ENCODE results near the gene SLC25A48. TPM values are rescaled to one million over a fixed set of nuclear protein-coding genes. Genes with fewer than 3 reads are reported as not detected.

Gene SLC25A48
- total and polyA plus RNA-seq, 2 of the 4 experiments (the other 2 are of a cell fraction) = not detected

GRCh38 chr5:135814316-135814715 lies 20.1 kb upstream of the SLC25A48 start:
- ATAC-seq (ENCODE audit: low read depth) (no peak), DNase-seq (no peak)
- Histone ChIP-seq H2AK9ac (replicated peaks; ENCODE audit: low read depth, low read length, poor library complexity) (no peak overlapping the region), H4K8ac (ENCODE audit: low read depth in 2 of 2, low read length in 2 of 2) (no peak overlapping the region), H2AFZ (replicated peaks; ENCODE audit: low read length, poor library complexity) (no peak overlapping the region), H3K9me1 (ENCODE audit: insufficient read depth, low read length) (no peaks in the 10 kb centered on the region), H3K56ac (ENCODE audit: extremely low read depth, insufficient read depth, low read length) (no peak overlapping the region), H3K4me1 (ENCODE audit: control insufficient read depth, insufficient read depth, low read length) (no peaks in the 10 kb centered on the region), H3K27ac (ENCODE audit: insufficient read depth, low read length) (no peak overlapping the region), H3K4me2 (ENCODE audit: low read depth, low read length) (no peak overlapping the region), H2BK15ac (ENCODE audit: low read depth, low read length) (no peak overlapping the region), H3K14ac (replicated peaks; ENCODE audit: low read depth, low read length) (no peak overlapping the region), H2BK5ac (ENCODE audit: low read depth, low read length, poor library complexity, severe bottlenecking) (no peak overlapping the region), H2AK5ac (ENCODE audit: low read depth, low read length) (no peak overlapping the region), H3K23ac (ENCODE audit: low read depth, low read length) (no peak overlapping the region), H4K91ac (ENCODE audit: insufficient read depth, low read depth, low read length) (no peak overlapping the region), H4K5ac (ENCODE audit: low read depth, low read length) (no peak overlapping the region), H2BK20ac (ENCODE audit: low read depth, low read length) (no peak overlapping the region), H3K18ac (ENCODE audit: low read depth, low read length) (no peak overlapping the region), H3K9me3 (ENCODE audit: control insufficient read depth, insufficient read depth, low read length) (no peaks in the 10 kb centered on the region), H3K4me3 (ENCODE audit: insufficient read depth, low read depth, low read length) (no peak overlapping the region), H2BK120ac (ENCODE audit: low read depth, low read length) (no peak overlapping the region), H3K9ac (ENCODE audit: low read depth, low read length) (no peak overlapping the region), H3K36me3 (ENCODE audit: control insufficient read depth, insufficient read depth, low read length) (no peaks in the 10 kb centered on the region), H4K20me1 (ENCODE audit: insufficient read depth, low read length) (no peaks in the 10 kb centered on the region), H3K4ac (ENCODE audit: low read depth, low read length) (no peak overlapping the region), H3K27me3 (ENCODE audit: control insufficient read depth, insufficient read depth, low read length) (peaks cover 3% of the 10 kb centered on the region; the same call in 1 of the 2 replicates), H3K79me1 (ENCODE audit: low read depth in 1 of 2, low read length in 2 of 2) (no peaks in the 10 kb centered on the region)
- WGBS, 2 experiments (ENCODE audit: extremely low coverage in 2 of 2, insufficient read length in 1 of 2) = no CpG with 5 or more reads among the region's 3 CpGs
- dilution Hi-C loops (cut with HindIII; ENCODE audit: low sequenced_read_pairs, unreplicated experiment) = no loop called here
- in situ Hi-C loops (cut with MboI; ENCODE audit: low sequenced_read_pairs) = no loop called here
- ChIA-PET POLR2A (ENCODE audit: unreplicated experiment) (no interaction called here), CTCF (no interaction called here)
- intact Hi-C loops (cut with micrococcal nuclease) = no loop called here
- no TSS peak for BruUV-seq (replicated peaks)
- TF ChIP-seq RFX5 (IDR thresholded peaks at IDR 0.05; ENCODE audit: low read depth, low read length) = no peak
- no peak for TF ChIP-seq USF2 (IDR thresholded peaks at IDR 0.05; ENCODE audit: low read depth, low read length)
- TF ChIP-seq RAD21 (IDR thresholded peaks at IDR 0.05; ENCODE audit: low read length) = no peak
